ENCODE measurements around the gene SKIC2.

DNA sequence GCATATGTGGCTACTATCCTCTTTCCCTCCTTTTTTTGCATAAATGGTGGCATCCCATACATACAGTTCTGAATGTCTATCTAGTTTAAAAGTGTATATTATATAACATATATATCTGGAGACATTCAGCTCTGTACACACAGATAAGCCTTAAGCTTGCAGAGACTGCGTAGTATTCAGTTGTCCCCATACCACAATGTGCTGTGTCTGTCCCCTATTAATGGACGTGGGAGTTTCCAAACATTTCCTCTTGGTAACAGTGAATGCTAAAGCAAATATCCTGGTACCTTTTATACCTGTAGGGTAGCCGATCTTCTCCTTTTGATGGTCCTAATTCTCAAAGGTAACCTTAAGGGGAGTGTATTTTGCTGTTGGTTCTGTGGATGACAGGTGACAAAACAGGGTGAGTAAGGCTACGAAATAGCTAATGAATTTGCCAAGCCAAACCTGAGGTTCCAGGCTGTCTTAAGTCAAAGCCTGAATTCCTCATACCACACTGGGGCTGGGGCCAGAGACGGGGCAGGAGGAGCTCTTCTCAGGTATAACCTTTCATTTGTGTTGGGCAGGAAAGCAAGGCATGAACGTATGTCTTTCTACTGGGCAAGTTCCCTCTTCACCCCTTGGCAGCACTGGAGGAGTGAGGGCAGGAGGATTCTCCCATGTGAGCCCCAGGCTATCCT is 39.2 kb upstream of the SKIC2 start:
- TF ChIP-seq, protein P1, sequence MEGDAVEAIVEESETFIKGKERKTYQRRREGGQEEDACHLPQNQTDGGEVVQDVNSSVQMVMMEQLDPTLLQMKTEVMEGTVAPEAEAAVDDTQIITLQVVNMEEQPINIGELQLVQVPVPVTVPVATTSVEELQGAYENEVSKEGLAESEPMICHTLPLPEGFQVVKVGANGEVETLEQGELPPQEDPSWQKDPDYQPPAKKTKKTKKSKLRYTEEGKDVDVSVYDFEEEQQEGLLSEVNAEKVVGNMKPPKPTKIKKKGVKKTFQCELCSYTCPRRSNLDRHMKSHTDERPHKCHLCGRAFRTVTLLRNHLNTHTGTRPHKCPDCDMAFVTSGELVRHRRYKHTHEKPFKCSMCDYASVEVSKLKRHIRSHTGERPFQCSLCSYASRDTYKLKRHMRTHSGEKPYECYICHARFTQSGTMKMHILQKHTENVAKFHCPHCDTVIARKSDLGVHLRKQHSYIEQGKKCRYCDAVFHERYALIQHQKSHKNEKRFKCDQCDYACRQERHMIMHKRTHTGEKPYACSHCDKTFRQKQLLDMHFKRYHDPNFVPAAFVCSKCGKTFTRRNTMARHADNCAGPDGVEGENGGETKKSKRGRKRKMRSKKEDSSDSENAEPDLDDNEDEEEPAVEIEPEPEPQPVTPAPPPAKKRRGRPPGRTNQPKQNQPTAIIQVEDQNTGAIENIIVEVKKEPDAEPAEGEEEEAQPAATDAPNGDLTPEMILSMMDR (IDR thresholded peaks at IDR 0.05; ENCODE audit: low read depth, low read length, poor library complexity, severe bottlenecking), result no peak
- no peak for TF ChIP-seq EZH2phosphoT487 (IDR thresholded peaks at IDR 0.05; ENCODE audit: borderline replicate concordance, low read length)
